ENCODE results near the gene PHLPP1.

PHLPP1 gene

GRCh38 chr18:62829936-62830335 lies 114.6 kb downstream of the PHLPP1 start:
- no peak overlapping the region for H3K9ac ChIP-seq
- H3K4me3 ChIP-seq (ENCODE audit: low read depth, low read length) = no peak overlapping the region
- no peaks in the 10 kb centered on the region for H3K79me2 ChIP-seq
- H3K9me3 ChIP-seq (ENCODE audit: control insufficient read depth, low read length) = no peaks in the 10 kb centered on the region
- no peak overlapping the region for H2AFZ ChIP-seq
- peaks cover 4% of the 10 kb centered on the region for H3K4me1 ChIP-seq
- H3K36me3 ChIP-seq (ENCODE audit: control insufficient read depth, insufficient read depth, low read length) = no peaks in the 10 kb centered on the region
- TF ChIP-seq, protein P1, sequence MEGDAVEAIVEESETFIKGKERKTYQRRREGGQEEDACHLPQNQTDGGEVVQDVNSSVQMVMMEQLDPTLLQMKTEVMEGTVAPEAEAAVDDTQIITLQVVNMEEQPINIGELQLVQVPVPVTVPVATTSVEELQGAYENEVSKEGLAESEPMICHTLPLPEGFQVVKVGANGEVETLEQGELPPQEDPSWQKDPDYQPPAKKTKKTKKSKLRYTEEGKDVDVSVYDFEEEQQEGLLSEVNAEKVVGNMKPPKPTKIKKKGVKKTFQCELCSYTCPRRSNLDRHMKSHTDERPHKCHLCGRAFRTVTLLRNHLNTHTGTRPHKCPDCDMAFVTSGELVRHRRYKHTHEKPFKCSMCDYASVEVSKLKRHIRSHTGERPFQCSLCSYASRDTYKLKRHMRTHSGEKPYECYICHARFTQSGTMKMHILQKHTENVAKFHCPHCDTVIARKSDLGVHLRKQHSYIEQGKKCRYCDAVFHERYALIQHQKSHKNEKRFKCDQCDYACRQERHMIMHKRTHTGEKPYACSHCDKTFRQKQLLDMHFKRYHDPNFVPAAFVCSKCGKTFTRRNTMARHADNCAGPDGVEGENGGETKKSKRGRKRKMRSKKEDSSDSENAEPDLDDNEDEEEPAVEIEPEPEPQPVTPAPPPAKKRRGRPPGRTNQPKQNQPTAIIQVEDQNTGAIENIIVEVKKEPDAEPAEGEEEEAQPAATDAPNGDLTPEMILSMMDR (IDR thresholded peaks at IDR 0.05) = no peak
- H3K27ac ChIP-seq = no peak overlapping the region
- H3K27me3 ChIP-seq (ENCODE audit: control insufficient read depth, insufficient read depth, low read length) = no peaks in the 10 kb centered on the region
- H3K4me2 ChIP-seq (ENCODE audit: low read length) = no peak overlapping the region

DNA sequence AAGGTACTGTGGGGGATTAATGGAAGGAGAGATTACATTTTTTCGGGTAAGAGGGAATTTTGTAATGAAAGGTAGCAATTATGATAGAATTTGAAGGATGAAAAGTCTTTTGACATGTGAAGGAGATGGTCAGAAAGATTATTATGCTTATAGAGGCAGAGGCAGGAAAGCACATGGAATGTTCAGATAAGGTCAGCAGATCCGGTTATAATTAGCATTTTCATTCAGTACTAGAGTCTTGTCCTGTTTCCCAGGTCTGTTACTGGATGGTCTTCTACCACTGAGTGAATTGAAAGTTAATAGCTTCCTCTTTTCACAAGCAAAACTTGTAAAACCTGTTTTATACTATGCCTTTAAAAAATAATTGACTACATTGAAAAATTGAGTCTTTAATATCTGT lies 116.9 kb downstream of the PHLPP1 start:
- Histone ChIP-seq H3K27ac (no peak overlapping the region), H3K4me2 (ENCODE audit: low read length) (peak overlapping the region; percentile 45), H3K4me3 (ENCODE audit: low read depth, low read length) (no peak overlapping the region), H3K4me1 (peaks cover 4% of the 10 kb centered on the region), H3K36me3 (ENCODE audit: control insufficient read depth, insufficient read depth, low read length) (no peaks in the 10 kb centered on the region), H3K9me3 (ENCODE audit: control insufficient read depth, low read length) (no peaks in the 10 kb centered on the region), H3K27me3 (ENCODE audit: control insufficient read depth, insufficient read depth, low read length) (no peaks in the 10 kb centered on the region), H3K79me2 (peaks cover 3% of the 10 kb centered on the region), H2AFZ (no peak overlapping the region), H3K9ac (no peak overlapping the region)
- TF ChIP-seq, protein P1 (IDR thresholded peaks at IDR 0.05) = no peak

DNA sequence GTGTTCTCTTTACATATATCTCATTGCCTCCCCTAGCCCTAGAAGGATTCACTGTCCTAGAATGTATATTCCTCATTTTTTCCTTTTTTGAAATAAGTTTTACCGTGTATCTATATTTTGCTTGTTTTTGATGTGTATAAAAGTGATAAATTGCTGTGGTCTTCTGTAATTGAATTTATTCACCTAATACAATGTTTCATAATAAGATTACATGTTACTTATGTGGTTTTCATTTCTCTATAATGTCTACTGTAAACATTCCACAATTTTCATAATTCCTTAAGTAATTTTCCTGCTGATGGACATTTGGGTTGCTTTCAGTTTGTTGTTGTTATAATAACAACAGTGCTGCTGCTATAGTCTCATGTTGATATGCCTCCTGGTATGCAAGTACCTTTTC lies 118.2 kb downstream of the PHLPP1 start:
- peaks cover 4% of the 10 kb centered on the region for H3K4me1 ChIP-seq
- peaks cover 3% of the 10 kb centered on the region for H3K79me2 ChIP-seq
- no peaks in the 10 kb centered on the region for H3K9me3 ChIP-seq (ENCODE audit: control insufficient read depth, low read length)
- no peak overlapping the region for H2AFZ ChIP-seq
- H3K4me3 ChIP-seq (ENCODE audit: low read depth, low read length) = no peak overlapping the region
- H3K4me2 ChIP-seq (ENCODE audit: low read length) = no peak overlapping the region
- H3K27me3 ChIP-seq (ENCODE audit: control insufficient read depth, insufficient read depth, low read length) = no peaks in the 10 kb centered on the region
- no peaks in the 10 kb centered on the region for H3K36me3 ChIP-seq (ENCODE audit: control insufficient read depth, insufficient read depth, low read length)
- H3K27ac ChIP-seq = no peak overlapping the region
- TF ChIP-seq, protein P1 (IDR thresholded peaks at IDR 0.05) = no peak
- no peak overlapping the region for H3K9ac ChIP-seq

- no peak overlapping the region for H3K4me3 ChIP-seq (ENCODE audit: low read depth, low read length)
- H3K4me2 ChIP-seq (ENCODE audit: low read length) = no peak overlapping the region
- no peaks in the 10 kb centered on the region for H3K9me3 ChIP-seq (ENCODE audit: control insufficient read depth, low read length)
- H3K9ac ChIP-seq = no peak overlapping the region
- TF ChIP-seq, protein P1 (IDR thresholded peaks at IDR 0.05) = no peak
- H3K27ac ChIP-seq = no peak overlapping the region
- peaks cover 4% of the 10 kb centered on the region for H3K4me1 ChIP-seq
- no peaks in the 10 kb centered on the region for H3K27me3 ChIP-seq (ENCODE audit: control insufficient read depth, insufficient read depth, low read length)
- no peak overlapping the region for H2AFZ ChIP-seq
- H3K79me2 ChIP-seq = peaks cover 3% of the 10 kb centered on the region
- no peaks in the 10 kb centered on the region for H3K36me3 ChIP-seq (ENCODE audit: control insufficient read depth, insufficient read depth, low read length)
These were observed 119.4 kb downstream of the PHLPP1 start for GRCh38 chr18:62834715-62835114.

DNA sequence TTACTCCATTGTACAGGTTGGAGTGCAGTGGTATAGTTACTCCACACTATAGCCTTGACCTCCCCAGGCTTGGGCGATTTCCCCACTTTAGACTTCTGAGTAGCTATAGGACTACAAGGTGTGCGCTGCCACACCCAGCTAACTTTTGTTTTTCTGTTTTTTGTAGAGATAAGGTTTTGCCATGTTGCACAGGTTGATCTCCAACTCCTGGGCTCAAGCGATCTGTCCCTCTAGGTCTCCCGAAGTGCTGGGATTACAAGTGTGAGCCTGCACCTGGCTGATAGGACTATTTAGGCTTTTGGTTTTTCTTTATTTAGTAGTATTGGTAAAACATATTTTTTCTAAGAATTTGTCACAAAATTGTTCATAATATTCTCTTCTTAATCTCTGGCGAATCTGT lies 121.7 kb downstream of the PHLPP1 start:
- Histone ChIP-seq H2AFZ (no peak overlapping the region), H3K9me3 (ENCODE audit: control insufficient read depth, low read length) (no peaks in the 10 kb centered on the region), H3K4me3 (ENCODE audit: low read depth, low read length) (no peak overlapping the region), H3K9ac (no peak overlapping the region), H3K79me2 (peaks cover 3% of the 10 kb centered on the region), H3K36me3 (ENCODE audit: control insufficient read depth, insufficient read depth, low read length) (no peaks in the 10 kb centered on the region), H3K4me1 (peaks cover 2% of the 10 kb centered on the region), H3K27me3 (ENCODE audit: control insufficient read depth, insufficient read depth, low read length) (no peaks in the 10 kb centered on the region), H3K4me2 (ENCODE audit: low read length) (no peak overlapping the region), H3K27ac (no peak overlapping the region)
- TF ChIP-seq, protein P1 (IDR thresholded peaks at IDR 0.05) = no peak
